HT1080 (cell line): ENCODE data around the gene SMPX. TPM values are rescaled to one million over a fixed set of nuclear protein-coding genes. Genes with fewer than 3 reads are reported as not detected.

ENCODE experiments used
- DNase-seq: peaks from one replicate; pipeline ENCODE4 v3.0.0-alpha.2; 2015; ENCODE audit warnings: low read depth
- total RNA-seq: library from RNA; depleted of rRNA; stranded (reverse); fragments of >200 nt; shearing (Covaris generic); gene quantifications from 2 replicates; pipeline ENCODE4 v1.2.3, GENCODE V29; 2014

Gene SMPX
- total RNA-seq, 1 experiment from 2014 or later = not detected

GRCh38 chrX:21715337-21715736 is 42.6 kb downstream of the SMPX start:
- DNase-seq = no peak

- DNase-seq = no peak
Measured at GRCh38 chrX:21711848-21712197, 46.1 kb downstream of the SMPX start.

- no peak for DNase-seq
Measured at GRCh38 chrX:21711129-21711847, 46.6 kb downstream of the SMPX start.

GRCh38 chrX:21708116-21708515 is 49.8 kb downstream of the SMPX start:
- no peak for DNase-seq

GRCh38 chrX:21705225-21705624 is 52.7 kb downstream of the SMPX start:
- DNase-seq = no peak

GRCh38 chrX:21702725-21703124 is 55.2 kb downstream of the SMPX start:
- DNase-seq = no peak

GRCh38 chrX:21700967-21701366 is 56.9 kb downstream of the SMPX start:
- DNase-seq = no peak

GRCh38 chrX:21700275-21700674 is 57.6 kb downstream of the SMPX start:
- no peak for DNase-seq

GRCh38 chrX:21699136-21699535 is 58.8 kb downstream of the SMPX start:
- peak; percentile 31 for DNase-seq

GRCh38 chrX:21698272-21698671 is 59.6 kb downstream of the SMPX start:
- DNase-seq = no peak

- peak; percentile 81 for DNase-seq
Measured at GRCh38 chrX:21691512-21692018, 66.4 kb downstream of the SMPX start.

- DNase-seq = no peak
Measured at GRCh38 chrX:21683941-21684340, 74.0 kb downstream of the SMPX start.

GRCh38 chrX:21678048-21678612 is 79.8 kb downstream of the SMPX start:
- DNase-seq = no peak

- no peak for DNase-seq
Measured at GRCh38 chrX:21675931-21676330, 82.0 kb downstream of the SMPX start.

GRCh38 chrX:21674430-21675186 is 83.3 kb downstream of the SMPX start:
- DNase-seq = no peak

GRCh38 chrX:21666679-21667078 is 91.2 kb downstream of the SMPX start:
- peak; percentile 60 for DNase-seq

- DNase-seq = no peak
Measured at GRCh38 chrX:21666252-21666651, 91.7 kb downstream of the SMPX start.

GRCh38 chrX:21662761-21663160 is 95.2 kb downstream of the SMPX start:
- DNase-seq = no peak

GRCh38 chrX:21661316-21661715 is 96.6 kb downstream of the SMPX start:
- DNase-seq = no peak

GRCh38 chrX:21660156-21660555 is 97.8 kb downstream of the SMPX start:
- no peak for DNase-seq

GRCh38 chrX:21659320-21659719 is 98.6 kb downstream of the SMPX start:
- no peak for DNase-seq

GRCh38 chrX:21658746-21659145 is 99.2 kb downstream of the SMPX start:
- no peak for DNase-seq
